ENCODE results near the gene SLC37A1. TPM values are rescaled to one million over a fixed set of nuclear protein-coding genes. Genes with fewer than 3 reads are reported as not detected.
A peak's percentile ranks its signal among the peaks of the same experiment; 100 is the strongest.

SLC37A1 gene
- total RNA-seq, 1 donor from 2014 or later = 4.8 TPM

- H3K27me3 Mint-ChIP-seq (ENCODE audit: low read depth) = peaks cover 2% of the 10 kb centered on the region
- no peak overlapping the region for H3K4me3 Mint-ChIP-seq (ENCODE audit: unreplicated experiment)
- no peak overlapping the region for H3K27ac Mint-ChIP-seq (ENCODE audit: unreplicated experiment)
- no peaks in the 10 kb centered on the region for H3K9me3 Mint-ChIP-seq (ENCODE audit: low read depth)
- TF ChIP-seq, protein P1, sequence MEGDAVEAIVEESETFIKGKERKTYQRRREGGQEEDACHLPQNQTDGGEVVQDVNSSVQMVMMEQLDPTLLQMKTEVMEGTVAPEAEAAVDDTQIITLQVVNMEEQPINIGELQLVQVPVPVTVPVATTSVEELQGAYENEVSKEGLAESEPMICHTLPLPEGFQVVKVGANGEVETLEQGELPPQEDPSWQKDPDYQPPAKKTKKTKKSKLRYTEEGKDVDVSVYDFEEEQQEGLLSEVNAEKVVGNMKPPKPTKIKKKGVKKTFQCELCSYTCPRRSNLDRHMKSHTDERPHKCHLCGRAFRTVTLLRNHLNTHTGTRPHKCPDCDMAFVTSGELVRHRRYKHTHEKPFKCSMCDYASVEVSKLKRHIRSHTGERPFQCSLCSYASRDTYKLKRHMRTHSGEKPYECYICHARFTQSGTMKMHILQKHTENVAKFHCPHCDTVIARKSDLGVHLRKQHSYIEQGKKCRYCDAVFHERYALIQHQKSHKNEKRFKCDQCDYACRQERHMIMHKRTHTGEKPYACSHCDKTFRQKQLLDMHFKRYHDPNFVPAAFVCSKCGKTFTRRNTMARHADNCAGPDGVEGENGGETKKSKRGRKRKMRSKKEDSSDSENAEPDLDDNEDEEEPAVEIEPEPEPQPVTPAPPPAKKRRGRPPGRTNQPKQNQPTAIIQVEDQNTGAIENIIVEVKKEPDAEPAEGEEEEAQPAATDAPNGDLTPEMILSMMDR (IDR thresholded peaks at IDR 0.05) = no peak
- H3K4me1 Mint-ChIP-seq (ENCODE audit: low read depth) = peaks cover 11% of the 10 kb centered on the region
- no peaks in the 10 kb centered on the region for H3K36me3 Mint-ChIP-seq (ENCODE audit: low read depth)
- no peak for DNase-seq (ENCODE audit: low spot score)
Measured at GRCh38 chr21:42471716-42472330, 41.8 kb upstream of the SLC37A1 start.

- Mint-ChIP-seq H3K9me3 (ENCODE audit: low read depth) (no peaks in the 10 kb centered on the region), H3K27ac (ENCODE audit: unreplicated experiment) (no peak overlapping the region), H3K27me3 (ENCODE audit: low read depth) (peaks cover 2% of the 10 kb centered on the region), H3K4me1 (ENCODE audit: low read depth) (peaks cover 11% of the 10 kb centered on the region), H3K4me3 (ENCODE audit: unreplicated experiment) (no peak overlapping the region), H3K36me3 (ENCODE audit: low read depth) (no peaks in the 10 kb centered on the region)
- no peak for DNase-seq (ENCODE audit: low spot score)
- TF ChIP-seq, protein P1 (IDR thresholded peaks at IDR 0.05) = no peak
Measured at GRCh38 chr21:42472521-42472920, 41.1 kb upstream of the SLC37A1 start.

GRCh38 chr21:42473498-42474042 lies 40.1 kb upstream of the SLC37A1 start:
- H3K27ac Mint-ChIP-seq (ENCODE audit: unreplicated experiment) = no peak overlapping the region
- H3K9me3 Mint-ChIP-seq (ENCODE audit: low read depth) = no peaks in the 10 kb centered on the region
- no peak for DNase-seq (ENCODE audit: low spot score)
- no peaks in the 10 kb centered on the region for H3K36me3 Mint-ChIP-seq (ENCODE audit: low read depth)
- no peak overlapping the region for H3K4me3 Mint-ChIP-seq (ENCODE audit: unreplicated experiment)
- peaks cover 11% of the 10 kb centered on the region for H3K4me1 Mint-ChIP-seq (ENCODE audit: low read depth)
- TF ChIP-seq, protein P1 (IDR thresholded peaks at IDR 0.05) = no peak
- H3K27me3 Mint-ChIP-seq (ENCODE audit: low read depth) = peaks cover 2% of the 10 kb centered on the region

- H3K27ac Mint-ChIP-seq (ENCODE audit: unreplicated experiment) = no peak overlapping the region
- no peaks in the 10 kb centered on the region for H3K36me3 Mint-ChIP-seq (ENCODE audit: low read depth)
- no peak overlapping the region for H3K4me3 Mint-ChIP-seq (ENCODE audit: unreplicated experiment)
- no peaks in the 10 kb centered on the region for H3K27me3 Mint-ChIP-seq (ENCODE audit: low read depth)
- H3K4me1 Mint-ChIP-seq (ENCODE audit: low read depth) = peaks cover 11% of the 10 kb centered on the region
- DNase-seq (ENCODE audit: low spot score) = no peak
- TF ChIP-seq, protein P1 (IDR thresholded peaks at IDR 0.05) = no peak
- H3K9me3 Mint-ChIP-seq (ENCODE audit: low read depth) = no peaks in the 10 kb centered on the region
Measured at GRCh38 chr21:42474043-42474831, 39.4 kb upstream of the SLC37A1 start.

- TF ChIP-seq, protein P1 (IDR thresholded peaks at IDR 0.05) = no peak
- Mint-ChIP-seq H3K36me3 (ENCODE audit: low read depth) (peaks cover 1% of the 10 kb centered on the region), H3K4me3 (ENCODE audit: unreplicated experiment) (no peak overlapping the region), H3K27me3 (ENCODE audit: low read depth) (no peaks in the 10 kb centered on the region), H3K27ac (ENCODE audit: unreplicated experiment) (peak overlapping the region; percentile 41), H3K9me3 (ENCODE audit: low read depth) (no peaks in the 10 kb centered on the region), H3K4me1 (ENCODE audit: low read depth) (peaks cover 11% of the 10 kb centered on the region)
- DNase-seq (ENCODE audit: low spot score) = no peak
Measured at GRCh38 chr21:42475036-42475435, 38.6 kb upstream of the SLC37A1 start.

Data from chondrocyte (in vitro differentiated cells).